Measurements from ENCODE around the gene GOLGA6L7.
"Not testable (repeated sequence)": the region's sequence is repeated elsewhere in the genome, so short reads cannot be mapped to it uniquely, and the experiment has no call there.

The GOLGA6L7 gene

GRCh38 chr15:28813392-28813791 is 35.1 kb downstream of the GOLGA6L7 start:
- H3K27ac Mint-ChIP-seq; ATAC-seq (replicated peaks); DNase-seq; H3K36me3 Mint-ChIP-seq (ENCODE audit: insufficient read depth); H3K4me1 Mint-ChIP-seq (ENCODE audit: low read depth in 2 of 2); H3K9me3 Mint-ChIP-seq; H3K4me3 Mint-ChIP-seq: not testable (repeated sequence)
- H3K27me3 Mint-ChIP-seq: peaks cover 0 to 27% of the 10 kb centered on the region in 2 donors

GRCh38 chr15:28811852-28812550 is 36.4 kb downstream of the GOLGA6L7 start:
- H3K36me3 Mint-ChIP-seq (ENCODE audit: insufficient read depth); H3K4me1 Mint-ChIP-seq (ENCODE audit: low read depth in 2 of 2); DNase-seq; H3K27ac Mint-ChIP-seq; H3K9me3 Mint-ChIP-seq; ATAC-seq (replicated peaks); H3K4me3 Mint-ChIP-seq: not testable (repeated sequence)
- H3K27me3 Mint-ChIP-seq: peaks cover 0 to 27% of the 10 kb centered on the region in 2 donors

GRCh38 chr15:28810444-28810843 is 38.0 kb downstream of the GOLGA6L7 start:
- H3K4me3 Mint-ChIP-seq; DNase-seq; H3K4me1 Mint-ChIP-seq (ENCODE audit: low read depth in 2 of 2); H3K36me3 Mint-ChIP-seq (ENCODE audit: insufficient read depth); H3K27ac Mint-ChIP-seq; ATAC-seq (replicated peaks); H3K9me3 Mint-ChIP-seq: not testable (repeated sequence)
- peaks cover 0 to 27% of the 10 kb centered on the region in 2 donors for H3K27me3 Mint-ChIP-seq

- not testable (repeated sequence) for ATAC-seq (replicated peaks); H3K36me3 Mint-ChIP-seq (ENCODE audit: insufficient read depth); H3K4me1 Mint-ChIP-seq (ENCODE audit: low read depth in 2 of 2); H3K9me3 Mint-ChIP-seq; H3K27ac Mint-ChIP-seq; DNase-seq; H3K4me3 Mint-ChIP-seq
- peaks cover 0 to 27% of the 10 kb centered on the region in 2 donors for H3K27me3 Mint-ChIP-seq
These were observed 40.3 kb downstream of the GOLGA6L7 start for GRCh38 chr15:28808136-28808535.

- H3K9me3 Mint-ChIP-seq; ATAC-seq (replicated peaks): not testable (repeated sequence)
- peaks cover 9 to 15% of the 10 kb centered on the region in 2 donors for H3K27me3 Mint-ChIP-seq
These were observed 48.1 kb downstream of the GOLGA6L7 start for GRCh38 chr15:28800366-28800765.

GRCh38 chr15:28798234-28798633 is 50.2 kb downstream of the GOLGA6L7 start:
- peaks cover 9 to 15% of the 10 kb centered on the region in 2 donors for H3K27me3 Mint-ChIP-seq
- not testable (repeated sequence) for H3K4me3 Mint-ChIP-seq; H3K36me3 Mint-ChIP-seq (ENCODE audit: insufficient read depth); H3K9me3 Mint-ChIP-seq; DNase-seq; H3K4me1 Mint-ChIP-seq (ENCODE audit: low read depth in 2 of 2); H3K27ac Mint-ChIP-seq; ATAC-seq (replicated peaks)

More at GRCh38 chr15:28800366-28800765, 48.1 kb downstream of the GOLGA6L7 start:
- H3K4me1 Mint-ChIP-seq (ENCODE audit: low read depth in 2 of 2); H3K27ac Mint-ChIP-seq; DNase-seq; H3K36me3 Mint-ChIP-seq (ENCODE audit: insufficient read depth); H3K4me3 Mint-ChIP-seq: not testable (repeated sequence)

GRCh38 chr15:28794231-28794630 is 54.2 kb downstream of the GOLGA6L7 start:
- H3K27me3 Mint-ChIP-seq: peaks cover 22 to 26% of the 10 kb centered on the region in 2 donors
- H3K36me3 Mint-ChIP-seq (ENCODE audit: insufficient read depth); H3K4me1 Mint-ChIP-seq (ENCODE audit: low read depth in 2 of 2); H3K9me3 Mint-ChIP-seq; H3K27ac Mint-ChIP-seq; H3K4me3 Mint-ChIP-seq; DNase-seq; ATAC-seq (replicated peaks): not testable (repeated sequence)

Measured in effector memory CD8-positive, alpha-beta T cell (primary cell).